ENCODE results near the gene CFAP65.

The CFAP65 gene, protein sequence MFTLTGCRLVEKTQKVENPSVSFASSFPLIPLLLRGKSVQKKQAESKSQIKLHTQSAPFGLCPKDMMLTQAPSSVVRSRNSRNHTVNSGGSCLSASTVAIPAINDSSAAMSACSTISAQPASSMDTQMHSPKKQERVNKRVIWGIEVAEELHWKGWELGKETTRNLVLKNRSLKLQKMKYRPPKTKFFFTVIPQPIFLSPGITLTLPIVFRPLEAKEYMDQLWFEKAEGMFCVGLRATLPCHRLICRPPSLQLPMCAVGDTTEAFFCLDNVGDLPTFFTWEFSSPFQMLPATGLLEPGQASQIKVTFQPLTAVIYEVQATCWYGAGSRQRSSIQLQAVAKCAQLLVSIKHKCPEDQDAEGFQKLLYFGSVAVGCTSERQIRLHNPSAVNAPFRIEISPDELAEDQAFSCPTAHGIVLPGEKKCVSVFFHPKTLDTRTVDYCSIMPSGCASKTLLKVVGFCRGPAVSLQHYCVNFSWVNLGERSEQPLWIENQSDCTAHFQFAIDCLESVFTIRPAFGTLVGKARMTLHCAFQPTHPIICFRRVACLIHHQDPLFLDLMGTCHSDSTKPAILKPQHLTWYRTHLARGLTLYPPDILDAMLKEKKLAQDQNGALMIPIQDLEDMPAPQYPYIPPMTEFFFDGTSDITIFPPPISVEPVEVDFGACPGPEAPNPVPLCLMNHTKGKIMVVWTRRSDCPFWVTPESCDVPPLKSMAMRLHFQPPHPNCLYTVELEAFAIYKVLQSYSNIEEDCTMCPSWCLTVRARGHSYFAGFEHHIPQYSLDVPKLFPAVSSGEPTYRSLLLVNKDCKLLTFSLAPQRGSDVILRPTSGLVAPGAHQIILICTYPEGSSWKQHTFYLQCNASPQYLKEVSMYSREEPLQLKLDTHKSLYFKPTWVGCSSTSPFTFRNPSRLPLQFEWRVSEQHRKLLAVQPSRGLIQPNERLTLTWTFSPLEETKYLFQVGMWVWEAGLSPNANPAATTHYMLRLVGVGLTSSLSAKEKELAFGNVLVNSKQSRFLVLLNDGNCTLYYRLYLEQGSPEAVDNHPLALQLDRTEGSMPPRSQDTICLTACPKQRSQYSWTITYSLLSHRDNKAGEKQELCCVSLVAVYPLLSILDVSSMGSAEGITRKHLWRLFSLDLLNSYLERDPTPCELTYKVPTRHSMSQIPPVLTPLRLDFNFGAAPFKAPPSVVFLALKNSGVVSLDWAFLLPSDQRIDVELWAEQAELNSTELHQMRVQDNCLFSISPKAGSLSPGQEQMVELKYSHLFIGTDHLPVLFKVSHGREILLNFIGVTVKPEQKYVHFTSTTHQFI (N-terminal part only)

DNA sequence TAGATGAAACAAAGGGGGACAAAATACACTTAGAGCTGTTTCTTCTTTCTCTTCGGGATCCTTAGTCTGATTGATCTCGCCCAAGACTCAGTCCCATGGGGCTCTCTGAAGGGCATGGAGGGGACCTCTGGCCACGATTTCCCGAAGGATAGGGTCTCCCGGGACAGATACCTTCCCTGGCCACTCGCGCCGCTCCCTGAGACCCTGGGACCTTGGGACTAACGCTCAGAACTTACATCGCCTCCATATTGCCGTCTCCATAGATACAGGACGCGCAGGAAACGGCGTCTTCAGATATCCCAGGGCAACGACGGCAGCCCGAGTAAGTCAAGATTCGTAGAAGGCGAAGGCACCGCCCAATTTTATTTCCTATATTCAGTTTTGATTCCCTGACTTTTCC lies at the start of gene CFAP65:
Gene CFAP65 (minus strand): TSS at position 265 of the 400 bp plus-strand sequence. CDS start 2,468 bp downstream, outside the sequence.
- DNase-seq: no peak

DNA sequence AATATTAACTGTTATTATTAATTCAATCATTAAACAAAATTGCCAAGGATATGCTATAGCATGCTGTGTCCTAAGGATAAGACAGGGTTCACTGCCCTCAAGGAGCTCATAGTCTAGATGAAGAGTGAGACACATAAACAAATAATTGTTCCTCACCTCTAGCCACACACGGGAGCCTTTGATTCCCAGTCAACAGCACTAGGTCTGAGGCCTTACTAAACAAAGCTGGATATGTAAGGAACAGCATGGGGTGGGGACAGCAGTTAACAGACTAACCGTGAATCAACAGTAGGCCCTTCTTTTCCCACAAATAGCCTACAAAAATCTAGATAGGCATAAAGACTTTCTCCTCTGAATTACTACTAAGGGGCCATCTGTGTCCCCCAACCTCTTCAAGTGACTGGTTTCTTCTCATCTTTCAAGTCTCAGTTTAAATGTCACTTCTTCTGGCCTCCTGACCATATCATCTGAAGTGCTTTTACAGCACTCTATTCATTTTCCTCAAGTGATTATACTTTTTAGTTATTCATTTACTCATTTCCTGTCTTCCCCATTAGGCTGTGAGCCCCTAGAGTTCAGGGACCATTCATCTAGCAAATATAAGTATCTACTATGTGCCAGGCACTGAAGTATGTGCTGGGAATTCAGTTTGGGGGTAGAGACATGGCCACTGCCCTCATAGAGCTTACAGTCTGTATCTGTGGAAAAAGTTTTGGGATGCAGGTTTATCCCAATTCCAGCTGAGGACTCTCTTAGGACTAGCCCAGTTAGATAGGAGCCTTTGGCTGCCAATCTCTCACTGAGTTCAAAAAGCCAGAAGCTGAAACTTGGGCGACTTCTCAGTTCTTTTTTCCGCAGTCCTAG lies 49.4 kb upstream of the CFAP65 start:
- DNase-seq: no peak

DNA sequence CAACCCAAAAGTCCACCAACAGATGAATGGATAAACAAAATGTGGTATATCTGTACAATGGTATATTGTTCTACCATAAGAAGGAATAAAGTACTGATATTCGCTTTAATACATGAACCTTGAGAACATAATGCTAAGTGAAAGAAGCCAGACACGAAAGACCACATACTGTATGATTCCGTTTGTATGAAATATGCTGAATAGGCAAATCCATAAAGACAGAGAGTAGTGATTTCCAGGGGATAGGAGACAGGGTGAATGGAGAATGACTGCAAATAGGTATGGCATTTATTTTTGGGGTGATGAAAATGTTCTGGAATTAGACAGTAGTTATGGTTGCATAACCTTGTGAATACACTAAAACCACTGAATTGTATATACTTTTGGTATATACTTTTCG lies 48.0 kb upstream of the CFAP65 start:
- no peak for DNase-seq

DNA sequence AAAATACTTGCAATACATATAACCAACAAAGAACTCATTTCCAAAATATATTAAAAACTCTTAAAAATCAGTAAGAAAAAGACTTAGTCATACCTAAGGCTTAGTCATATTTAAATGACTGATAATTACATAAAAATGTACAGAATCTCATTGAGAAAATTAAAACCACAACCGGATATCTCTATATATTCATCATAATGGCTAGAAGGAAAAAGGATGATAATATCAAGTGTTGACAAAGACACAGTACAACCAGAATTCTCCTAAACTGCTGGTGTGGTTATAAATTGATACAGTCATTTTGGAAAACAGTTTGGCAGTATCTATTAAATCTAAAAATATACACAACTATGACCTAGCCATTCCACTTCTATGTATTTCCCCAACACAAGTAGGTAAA lies 46.5 kb upstream of the CFAP65 start:
- DNase-seq: no peak

DNA sequence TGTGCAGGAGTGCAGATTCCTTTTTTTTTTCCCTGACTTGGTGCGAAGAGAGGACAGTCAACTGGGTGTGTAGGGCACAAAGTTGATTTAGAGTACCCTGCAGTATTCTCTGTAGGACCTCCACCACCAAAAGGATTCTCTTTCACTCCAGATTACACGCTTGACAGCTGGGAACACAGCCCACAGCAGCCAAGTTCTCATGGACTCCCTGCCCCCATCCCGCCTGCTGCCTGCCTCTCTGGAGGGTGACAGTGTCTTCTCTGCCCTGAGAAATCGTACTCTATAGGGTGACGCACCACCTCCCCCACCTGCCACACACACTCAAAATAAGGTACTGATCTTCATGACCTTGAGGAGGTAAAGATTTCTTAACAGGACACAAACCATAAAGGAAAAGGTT lies 46.0 kb upstream of the CFAP65 start:
- no peak for DNase-seq

DNA sequence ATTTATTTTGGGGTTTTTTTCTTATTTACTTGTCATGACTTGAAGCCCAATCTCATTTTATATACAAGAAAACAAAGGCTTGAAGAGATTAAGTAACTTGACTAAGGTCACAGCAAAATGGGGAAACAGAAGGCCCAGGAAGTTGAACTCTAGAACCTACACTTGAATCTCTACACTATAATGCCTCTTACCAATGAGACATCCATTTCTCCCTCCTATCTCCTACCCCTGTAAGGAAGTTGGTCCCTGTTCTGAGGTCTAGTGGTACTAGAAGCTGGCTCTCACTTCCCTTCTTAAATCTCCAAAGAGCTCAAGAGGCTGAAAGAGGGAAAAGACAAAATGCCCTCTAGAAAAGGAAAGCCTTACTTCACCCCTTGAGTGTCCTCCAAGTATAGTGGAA lies 44.9 kb upstream of the CFAP65 start:
- no peak for DNase-seq

DNA sequence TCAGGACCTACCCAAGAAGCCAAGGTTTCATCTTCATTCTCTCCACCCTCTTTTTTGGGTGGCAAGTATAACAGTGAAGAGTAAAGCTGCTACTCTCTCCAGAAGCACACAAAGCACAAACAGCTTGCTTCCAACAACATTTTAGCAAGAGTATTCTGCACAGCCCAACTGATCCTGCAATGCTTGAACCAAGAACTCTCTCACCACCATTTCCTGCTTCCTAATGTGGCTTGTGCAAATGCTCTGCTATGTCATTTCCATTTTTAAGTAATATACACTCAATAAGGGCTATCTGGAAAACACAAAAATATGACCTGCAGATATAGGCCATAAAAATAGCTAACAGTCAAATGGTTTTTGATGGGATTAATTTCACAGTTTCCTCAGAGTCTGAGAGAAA lies 43.5 kb upstream of the CFAP65 start:
- DNase-seq: no peak

DNA sequence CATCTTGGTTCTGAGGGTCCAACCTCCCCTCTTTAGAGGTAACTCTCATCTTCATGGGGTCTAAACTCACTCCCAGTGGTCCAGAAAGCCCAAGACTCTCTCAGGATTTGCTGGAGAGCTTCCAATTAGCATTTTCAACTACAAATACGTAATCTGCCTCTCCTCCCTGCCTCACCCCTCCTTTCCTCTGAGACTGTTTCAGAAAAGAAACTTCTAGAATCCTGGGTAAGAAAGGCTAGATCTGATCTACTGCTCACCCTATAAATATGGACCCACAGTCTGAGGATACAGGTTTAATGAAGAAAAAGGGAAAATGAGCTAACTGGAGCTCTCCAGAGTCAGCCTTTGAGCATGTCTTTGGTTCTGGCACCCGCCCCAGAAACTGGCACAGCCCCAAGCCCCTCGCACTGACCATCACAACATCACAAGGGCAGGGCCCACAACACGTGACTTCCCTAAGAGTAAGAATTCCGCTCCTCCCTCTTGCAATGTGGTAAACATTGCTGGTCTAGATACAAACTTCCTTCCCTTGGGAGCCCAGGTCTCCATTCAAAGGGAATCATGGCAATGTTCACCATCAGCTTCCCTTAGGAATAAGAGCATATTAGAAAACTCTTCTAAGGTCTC lies 41.1 kb upstream of the CFAP65 start:
- no peak for DNase-seq

DNA sequence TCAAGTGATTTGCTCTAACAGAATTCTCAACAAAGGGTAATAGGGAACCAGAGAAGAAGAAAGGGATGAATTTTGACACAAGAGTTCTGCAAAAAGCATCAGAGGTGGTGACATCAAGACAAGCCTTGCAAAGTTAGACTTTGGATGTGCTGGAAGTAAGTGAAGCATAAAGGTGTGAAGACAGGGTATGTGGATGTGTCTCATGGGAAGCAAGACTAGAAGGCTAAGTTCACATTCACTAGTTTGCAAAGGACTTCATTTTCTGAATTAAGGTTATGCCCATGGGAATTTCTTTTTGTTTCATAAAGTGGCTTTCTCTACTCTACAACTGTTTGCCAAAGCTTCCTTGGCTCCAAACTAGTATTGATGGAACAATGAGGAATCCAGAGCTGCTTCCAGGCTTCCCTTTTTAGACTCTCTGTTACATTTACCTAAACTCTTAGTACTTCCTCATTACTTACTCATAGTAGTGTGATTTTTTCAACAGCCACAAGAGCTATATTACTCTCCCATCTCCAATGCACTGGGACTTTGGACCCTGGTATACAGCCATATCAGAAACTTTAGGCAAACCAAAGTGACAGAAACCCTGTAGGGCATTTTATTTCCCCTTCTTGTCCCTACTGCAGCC lies 40.5 kb upstream of the CFAP65 start:
- DNase-seq: no peak

DNA sequence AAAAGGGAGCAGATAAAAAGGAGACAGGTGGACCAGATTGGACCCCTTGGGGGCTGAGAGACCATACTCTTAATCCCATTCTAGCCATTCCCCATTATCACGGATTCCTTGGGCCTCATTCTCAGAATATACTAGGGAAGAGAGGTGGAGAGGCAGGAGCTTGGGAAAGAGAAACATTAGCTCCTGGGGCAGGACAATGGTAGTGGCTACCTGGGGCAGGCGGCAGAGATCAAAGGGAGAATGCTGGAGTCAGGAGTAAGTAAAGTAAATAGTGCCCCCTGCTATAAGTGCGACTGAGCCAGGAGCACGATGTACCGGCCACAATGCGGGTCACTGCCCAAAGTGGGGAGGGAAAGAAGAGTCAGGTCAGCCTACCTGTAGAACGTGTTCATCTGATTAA lies 39.8 kb upstream of the CFAP65 start:
- no peak for DNase-seq

DNA sequence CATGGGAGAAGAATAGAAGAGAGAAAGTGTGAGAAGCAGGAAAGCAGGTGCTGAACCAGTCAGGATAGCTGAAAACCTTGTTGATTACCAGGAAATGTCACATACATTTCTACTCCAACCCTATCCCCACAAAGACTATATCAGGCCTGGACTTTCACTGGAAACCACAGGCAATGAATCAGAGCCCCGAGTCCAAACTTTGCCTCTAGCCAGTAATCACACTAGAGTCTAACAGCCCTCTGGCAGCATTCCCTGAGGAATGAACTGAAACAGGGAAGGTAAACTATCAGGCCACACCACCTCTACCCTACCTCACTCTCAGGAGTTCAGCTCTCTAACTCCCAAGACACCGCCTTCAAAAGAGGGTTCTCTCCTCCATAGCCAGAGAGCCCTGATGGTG lies 38.1 kb upstream of the CFAP65 start:
- DNase-seq: no peak

DNA sequence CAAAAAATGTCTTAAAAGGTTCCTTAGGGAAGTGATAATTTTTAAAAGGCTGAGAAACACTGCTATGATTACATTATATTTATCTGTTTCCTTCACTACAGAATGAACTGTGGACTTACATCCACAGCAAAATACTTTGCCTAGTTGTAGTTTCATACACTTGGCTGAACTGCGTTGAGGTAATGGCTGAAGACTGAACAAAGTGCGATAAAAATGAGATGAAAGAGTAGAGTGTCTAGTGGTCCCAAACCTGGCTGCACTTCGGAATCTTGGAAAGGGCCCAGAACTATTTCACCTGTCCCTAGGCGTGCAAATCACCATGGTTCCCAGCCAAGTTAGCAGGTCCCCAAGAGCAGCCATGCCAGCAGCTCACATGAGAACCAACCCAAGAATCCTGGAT lies 37.6 kb upstream of the CFAP65 start:
- no peak for DNase-seq

DNA sequence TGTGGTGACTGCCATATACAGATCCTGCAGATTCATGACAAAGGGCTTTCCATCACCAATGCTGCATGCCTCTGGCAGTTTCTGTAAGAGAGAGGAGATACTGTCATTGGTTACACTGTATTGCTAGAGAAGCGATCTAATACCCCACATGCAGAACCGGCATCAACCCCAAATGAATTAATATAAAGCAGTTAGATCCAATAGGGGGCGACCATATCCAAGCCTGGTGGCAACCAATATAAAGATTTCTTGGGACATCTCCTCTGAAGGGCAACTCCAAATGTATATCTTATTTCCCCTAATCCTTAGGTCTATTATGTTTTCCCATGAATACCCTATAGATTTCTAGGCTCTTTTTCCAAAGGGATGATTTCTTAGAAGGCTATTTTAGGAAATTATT lies 36.8 kb upstream of the CFAP65 start:
- DNase-seq: no peak

DNA sequence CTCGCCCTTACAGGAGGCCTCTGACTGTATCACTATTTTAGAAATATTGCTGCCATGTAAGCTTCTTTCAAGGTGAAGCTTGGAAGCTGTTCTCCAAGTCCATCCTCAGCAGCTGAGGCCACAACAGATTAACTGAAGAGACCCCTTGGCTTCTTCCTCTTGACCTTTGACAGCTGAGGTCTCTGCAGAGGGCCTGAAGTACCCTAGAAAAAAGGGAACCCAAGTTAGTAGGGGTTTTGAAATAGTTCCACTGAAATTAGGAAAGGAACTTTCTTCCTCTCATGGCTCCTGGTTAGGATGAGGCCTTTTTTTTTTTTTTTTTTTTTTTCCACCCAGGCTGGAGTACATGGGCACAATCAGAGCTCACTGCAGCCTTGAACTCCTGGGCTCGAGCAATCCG lies 34.9 kb upstream of the CFAP65 start:
- no peak for DNase-seq

DNA sequence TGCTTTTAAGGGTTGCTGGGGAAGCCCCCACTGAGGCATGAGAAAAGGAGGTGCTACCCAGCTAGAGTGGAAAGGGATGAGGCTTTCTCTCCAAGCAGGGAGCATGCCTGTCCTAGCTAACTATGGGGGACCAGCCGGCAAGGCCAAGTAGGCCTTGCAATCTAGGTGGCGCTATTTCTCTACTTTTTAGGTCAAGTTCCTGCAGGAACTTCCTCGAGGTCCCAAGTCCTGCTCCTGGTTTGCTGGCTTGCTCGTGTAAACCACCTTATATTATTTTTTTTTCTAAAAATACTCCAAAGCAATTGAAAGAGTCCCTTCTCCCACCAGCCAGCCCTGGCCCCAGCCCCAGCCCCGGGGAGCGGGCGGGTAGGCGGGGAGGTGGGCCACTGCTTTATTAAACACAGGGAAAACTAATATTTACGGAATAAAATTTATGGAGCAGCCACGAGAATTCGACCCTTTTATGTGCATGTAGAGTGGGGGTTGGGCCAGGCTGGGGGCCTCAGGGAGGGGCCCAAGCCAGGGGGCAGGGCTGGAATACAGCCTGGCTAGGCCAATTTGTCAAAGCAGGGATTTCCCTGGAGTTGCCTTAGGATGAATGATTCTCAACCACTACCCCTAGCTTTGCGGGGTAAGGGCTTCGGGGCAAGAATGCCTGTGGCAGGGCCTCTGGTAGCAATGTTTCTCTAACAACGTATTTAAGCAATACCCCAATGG lies 32.3 kb upstream of the CFAP65 start:
- no peak for DNase-seq

DNA sequence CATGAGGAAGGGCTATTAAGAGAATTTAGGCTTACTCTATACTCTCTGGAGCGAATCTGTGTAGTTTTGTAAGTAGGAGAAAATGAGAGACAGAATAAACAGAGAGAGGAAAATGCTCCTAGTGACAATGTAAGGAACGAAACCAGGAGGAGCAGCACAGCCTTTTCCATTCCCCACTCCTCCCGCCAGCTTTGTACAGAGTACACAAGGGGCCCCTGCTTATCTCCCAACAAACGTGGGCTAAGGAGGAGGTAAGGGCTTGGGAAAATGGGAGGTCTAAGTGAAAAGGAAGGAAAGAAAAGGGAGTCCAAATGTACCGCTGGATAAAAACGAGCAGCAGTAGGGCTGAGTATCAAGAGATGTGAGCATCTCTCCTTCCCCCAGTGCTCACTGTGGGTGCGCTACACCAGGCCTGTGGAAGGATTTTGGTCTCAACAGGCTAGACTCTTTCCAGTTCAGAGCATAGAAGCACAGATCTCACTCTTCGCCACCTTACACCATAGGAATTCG lies 31.5 kb upstream of the CFAP65 start:
- no peak for DNase-seq

DNA sequence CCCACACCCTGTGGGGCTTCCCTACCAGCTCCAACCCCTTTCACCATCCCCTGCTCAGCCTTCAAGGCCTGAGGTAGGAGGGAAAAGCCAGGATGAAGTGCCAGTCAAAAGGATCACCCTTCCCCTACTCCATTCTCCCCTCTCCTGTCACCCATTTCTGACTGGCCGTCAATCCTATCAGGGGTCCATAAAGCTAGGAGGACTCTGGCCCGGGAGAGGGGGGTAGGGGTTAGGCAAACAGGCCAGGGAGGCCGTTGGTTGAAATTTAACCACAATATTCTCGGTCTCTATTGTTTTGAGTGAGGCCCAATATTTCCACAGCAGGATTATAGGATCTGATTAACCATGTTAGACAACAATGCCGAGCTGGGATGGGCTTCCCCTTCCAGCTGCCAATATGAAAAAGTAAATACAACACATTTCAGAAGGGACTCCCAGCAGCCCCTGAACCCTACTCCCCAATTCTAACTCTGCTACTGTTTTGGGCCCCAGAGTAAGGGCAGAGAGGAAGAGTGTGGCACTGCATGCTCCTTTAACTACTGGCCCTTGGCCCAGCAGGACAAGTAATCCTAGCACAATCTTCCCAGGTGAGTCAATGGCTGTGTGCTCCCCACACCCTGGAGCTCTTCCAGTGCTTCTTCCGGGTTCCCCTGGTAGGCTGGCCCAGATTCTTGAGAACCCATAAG lies 30.0 kb upstream of the CFAP65 start:
- DNase-seq: no peak

DNA sequence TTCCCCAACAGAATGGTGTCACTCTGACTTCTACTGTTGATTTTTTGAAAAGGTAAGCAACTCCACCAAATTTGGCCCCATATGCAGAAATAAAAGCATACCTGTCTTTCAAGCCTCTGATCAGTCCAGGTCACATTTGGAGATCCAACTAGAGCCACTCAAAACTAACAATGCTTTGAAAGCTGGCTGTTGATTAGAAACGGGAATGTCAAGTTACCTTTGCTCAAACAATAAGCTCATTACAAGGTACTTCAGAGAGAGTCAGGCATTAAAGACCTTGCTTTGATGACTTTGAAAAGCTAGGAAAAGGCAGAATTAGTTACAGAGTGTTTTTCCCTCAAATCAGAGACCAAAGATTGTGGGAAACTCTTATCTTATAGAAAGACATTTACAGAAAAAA lies 24.2 kb upstream of the CFAP65 start:
- no peak for DNase-seq

DNA sequence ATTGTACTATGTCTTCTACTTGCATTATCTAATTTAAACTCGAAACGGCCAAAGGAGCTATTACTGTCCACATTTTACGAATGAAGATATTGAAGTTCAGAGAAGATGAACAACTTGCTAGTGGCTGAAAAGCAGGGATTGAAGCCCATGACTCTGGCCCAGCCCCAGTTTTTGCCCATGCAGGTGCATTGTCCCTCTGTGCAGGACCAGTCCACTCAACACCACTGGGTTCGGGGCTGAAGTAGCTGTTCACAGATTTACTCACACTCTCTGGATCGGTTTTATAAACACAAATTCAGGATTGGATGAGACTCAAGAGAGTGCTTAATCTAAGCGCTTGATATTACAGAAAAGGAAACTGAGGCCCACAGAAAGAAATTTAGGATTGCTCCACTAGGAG lies 20.8 kb upstream of the CFAP65 start:
- DNase-seq: no peak
